ENCODE data around the gene TRERF1.

DNA sequence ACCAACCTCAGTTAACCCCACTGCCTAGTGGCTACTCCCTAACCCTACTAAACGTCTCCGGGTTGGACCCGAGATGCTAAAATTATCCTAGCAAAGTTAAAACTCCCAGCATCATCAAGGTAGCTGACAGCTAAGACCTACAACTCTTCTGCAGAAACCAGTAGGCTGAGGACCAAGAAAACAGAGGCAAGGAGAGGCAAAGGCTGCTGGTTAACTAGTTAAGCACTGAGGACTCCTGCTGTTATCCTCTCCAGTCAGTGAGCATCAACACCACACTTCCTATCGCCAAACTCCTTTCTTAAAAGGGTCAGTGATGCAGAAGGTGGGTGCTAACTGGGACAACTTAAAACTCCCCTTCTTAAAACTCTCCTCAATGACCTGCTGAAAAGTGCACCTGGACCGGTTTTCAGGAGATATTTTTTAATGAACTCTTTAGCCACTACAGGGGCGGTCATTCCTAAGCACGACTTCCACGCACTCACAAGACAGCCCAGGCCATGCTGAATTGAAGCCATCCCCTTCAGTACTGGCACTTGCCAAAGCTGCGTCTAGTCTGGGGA, 1.7 kb downstream of the TRERF1 start:
- TF ChIP-seq YY1 (IDR thresholded peaks at IDR 0.05; ENCODE audit: insufficient read depth, insufficient read length) (no peak), SUZ12 (IDR thresholded peaks at IDR 0.05; ENCODE audit: extremely low read depth, insufficient read depth, insufficient read length) (no peak), ZNF274 (IDR thresholded peaks at IDR 0.05; ENCODE audit: low read depth, low read length) (no peak)

Data from NT2/D1 (cell line).